Hepatocyte (in vitro differentiated cells): Measurements from ENCODE around the gene DISC1.

Experiments used
- CTCF ChIP-seq: fragments of 200-600 bp; sonication (generic); IDR thresholded peaks from 2 replicates; pipeline ENCODE4 v1.5.1; 2016; ENCODE audit warnings: antibody characterized with exemption, mild to moderate bottlenecking; ENCODE audit not compliant: poor library complexity
- EZH2 ChIP-seq: fragments of 200-600 bp; sonication (generic); IDR thresholded peaks from 2 replicates; pipeline ENCODE4 v1.6.1; 2016; ENCODE audit warnings: antibody characterized with exemption, mild to moderate bottlenecking, borderline replicate concordance

- TF ChIP-seq EZH2 (no peak), CTCF (no peak)
Observed at GRCh38 chr1:231964961-231965360, 338.4 kb downstream of the DISC1 start.
